Measurements from ENCODE around the gene RAB1A. TPM values are rescaled to one million over a fixed set of nuclear protein-coding genes. Genes with fewer than 3 reads are reported as not detected.

Gene RAB1A
- total RNA-seq, 1 donor from 2014 or later = 89.9 TPM

- no peak overlapping the region for H3K4me3 ChIP-seq (ENCODE audit: low read depth, low read length)
- DNase-seq (ENCODE audit: low read depth) = no peak
- no peaks in the 10 kb centered on the region for H3K36me3 ChIP-seq (ENCODE audit: control insufficient read depth, insufficient read depth, low read length)
- no peaks in the 10 kb centered on the region for H3K27me3 ChIP-seq (ENCODE audit: control insufficient read depth, insufficient read depth, low read length)
- no peak for TF ChIP-seq CTCF (IDR thresholded peaks at IDR 0.05; ENCODE audit: insufficient read depth, low read length, poor library complexity, severe bottlenecking)
These were observed 39.8 kb upstream of the RAB1A start for GRCh38 chr2:65169760-65170136.

GRCh38 chr2:65165558-65165957 is 35.7 kb upstream of the RAB1A start:
- Histone ChIP-seq H3K4me3 (ENCODE audit: low read depth, low read length) (no peak overlapping the region), H3K36me3 (ENCODE audit: control insufficient read depth, insufficient read depth, low read length) (no peaks in the 10 kb centered on the region), H3K27me3 (ENCODE audit: control insufficient read depth, insufficient read depth, low read length) (no peaks in the 10 kb centered on the region)
- TF ChIP-seq CTCF (IDR thresholded peaks at IDR 0.05; ENCODE audit: insufficient read depth, low read length, poor library complexity, severe bottlenecking) = no peak
- DNase-seq (ENCODE audit: low read depth) = no peak

- DNase-seq (ENCODE audit: low read depth) = no peak
- Histone ChIP-seq H3K36me3 (ENCODE audit: control insufficient read depth, insufficient read depth, low read length) (no peaks in the 10 kb centered on the region), H3K4me3 (ENCODE audit: low read depth, low read length) (no peak overlapping the region), H3K27me3 (ENCODE audit: control insufficient read depth, insufficient read depth, low read length) (no peaks in the 10 kb centered on the region)
- TF ChIP-seq CTCF (IDR thresholded peaks at IDR 0.05; ENCODE audit: insufficient read depth, low read length, poor library complexity, severe bottlenecking) = no peak
These were observed 34.6 kb upstream of the RAB1A start for GRCh38 chr2:65164426-65164891.

GRCh38 chr2:65161551-65162100 is 31.7 kb upstream of the RAB1A start:
- Histone ChIP-seq H3K4me3 (ENCODE audit: low read depth, low read length) (no peak overlapping the region), H3K36me3 (ENCODE audit: control insufficient read depth, insufficient read depth, low read length) (no peaks in the 10 kb centered on the region), H3K27me3 (ENCODE audit: control insufficient read depth, insufficient read depth, low read length) (no peaks in the 10 kb centered on the region)
- DNase-seq (ENCODE audit: low read depth) = no peak
- TF ChIP-seq CTCF (IDR thresholded peaks at IDR 0.05; ENCODE audit: insufficient read depth, low read length, poor library complexity, severe bottlenecking) = no peak

GRCh38 chr2:65159906-65160305 is 30.0 kb upstream of the RAB1A start:
- Histone ChIP-seq H3K36me3 (ENCODE audit: control insufficient read depth, insufficient read depth, low read length) (no peaks in the 10 kb centered on the region), H3K4me3 (ENCODE audit: low read depth, low read length) (no peak overlapping the region), H3K27me3 (ENCODE audit: control insufficient read depth, insufficient read depth, low read length) (no peaks in the 10 kb centered on the region)
- TF ChIP-seq CTCF (IDR thresholded peaks at IDR 0.05; ENCODE audit: insufficient read depth, low read length, poor library complexity, severe bottlenecking) = no peak
- DNase-seq (ENCODE audit: low read depth) = no peak

- DNase-seq (ENCODE audit: low read depth) = no peak
- TF ChIP-seq CTCF (IDR thresholded peaks at IDR 0.05; ENCODE audit: insufficient read depth, low read length, poor library complexity, severe bottlenecking) = no peak
- Histone ChIP-seq H3K4me3 (ENCODE audit: low read depth, low read length) (no peak overlapping the region), H3K27me3 (ENCODE audit: control insufficient read depth, insufficient read depth, low read length) (no peaks in the 10 kb centered on the region), H3K36me3 (ENCODE audit: control insufficient read depth, insufficient read depth, low read length) (no peaks in the 10 kb centered on the region)
These were observed 29.4 kb upstream of the RAB1A start for GRCh38 chr2:65159261-65159660.
